GM12892 (cell line): ENCODE data around the gene LINGO1.

Source experiments
- POLR2A ChIP-seq: IDR thresholded peaks from 2 replicates; pipeline ENCODE4 v1.6.1; 2011; ENCODE audit warnings: low read depth, low read length, control low read depth
- POLR2AphosphoS5 ChIP-seq: IDR thresholded peaks from 2 replicates; pipeline ENCODE4 v1.6.1; 2011; ENCODE audit warnings: low read depth, low read length, control low read depth

GRCh38 chr15:77598644-77599043, 34.1 kb downstream of the LINGO1 start:
- no peak for TF ChIP-seq POLR2A
- TF ChIP-seq POLR2AphosphoS5, result no peak
